ENCODE results near the gene MAEA. TPM values are rescaled to one million over a fixed set of nuclear protein-coding genes. Genes with fewer than 3 reads are reported as not detected.

Gene MAEA
- total and polyA plus RNA-seq, 10 of the 15 experiments (the other 5 are each of a cell fraction or from before 2014, with no cell fraction given) = 3.6 to 67.1 (median 54.6) TPM

GRCh38 chr4:1346781-1347409, 57.2 kb downstream of the MAEA start, which contains the start of gene UVSSA (continued):
- TF ChIP-seq E2F8 (IDR thresholded peaks at IDR 0.05; ENCODE audit: low read depth, partially characterized antibody) (no peak), E4F1 (IDR thresholded peaks at IDR 0.05; ENCODE audit: borderline replicate concordance, partially characterized antibody) (peak; percentile 42), CREM (IDR thresholded peaks at IDR 0.05; ENCODE audit: low read depth) (peak; percentile 88), HDGF (IDR thresholded peaks at IDR 0.05) (peak; percentile 97), CBX3 (IDR thresholded peaks at IDR 0.05; ENCODE audit: borderline replicate concordance, low read depth) (no peak), BHLHE40 (IDR thresholded peaks at IDR 0.05; ENCODE audit: borderline replicate concordance in 1 of 2, low read depth in 2 of 2, low read length in 1 of 2) (peak; percentile 91 to 96), SMARCA5 (IDR thresholded peaks at IDR 0.05) (no peak), IRF5 (IDR thresholded peaks at IDR 0.05; ENCODE audit: borderline replicate concordance) (no peak), ATF3 (IDR thresholded peaks at IDR 0.05; ENCODE audit: borderline replicate concordance, extremely low read depth, low read depth, low read length) (peak; percentile 80; the same call in 1 of the 2 replicates), MXI1 (IDR thresholded peaks at IDR 0.05; ENCODE audit: low read depth, low read length) (peak; percentile 73), RAD51 (IDR thresholded peaks at IDR 0.05) (peak; percentile 96), SREBF1 (IDR thresholded peaks at IDR 0.05; ENCODE audit: low read length) (no peak), IKZF2 (IDR thresholded peaks at IDR 0.05) (no peak), SUZ12 (IDR thresholded peaks at IDR 0.05; ENCODE audit: unreplicated experiment) (no peak), ZBED1 (IDR thresholded peaks at IDR 0.05; ENCODE audit: borderline replicate concordance) (no peak), POLR2AphosphoS2 (IDR thresholded peaks at IDR 0.05; ENCODE audit: low read depth, low read length) (no peak), DPF2 (IDR thresholded peaks at IDR 0.05) (peak; percentile 82; the same call in 1 of the 2 replicates), ZBTB11 (CRISPR knock-in tag; IDR thresholded peaks at IDR 0.05) (0 out of 2 replicates have a peak, but pooled peaks have one; percentile 30), CHD4 (IDR thresholded peaks at IDR 0.05) (no peak)

Measured in GM12878 (cell line).